Inflammatory macrophage treated with lipopolysaccharide for 4 hours (primary cell): ENCODE measurements around the gene CCS.
A peak's percentile ranks its signal among the peaks of the same experiment; 100 is the strongest.
"Not testable (repeated sequence)": the region's sequence is repeated elsewhere in the genome, so short reads cannot be mapped to it uniquely, and the experiment has no call there.

Experiments used
- DNase-seq: peaks from one replicate; pipeline ENCODE4 v3.0.0-alpha.2; 2020

Gene CCS

GRCh38 chr11:66595245-66595904 lies 2.4 kb downstream of the CCS start:
- no peak for DNase-seq

- no peak for DNase-seq
These were observed 6.0 kb downstream of the CCS start for GRCh38 chr11:66598993-66599392.

- no peak for DNase-seq
These were observed 7.2 kb downstream of the CCS start for GRCh38 chr11:66600219-66600618.

GRCh38 chr11:66600631-66601233 lies 7.7 kb downstream of the CCS start:
- DNase-seq: peak; percentile 72

GRCh38 chr11:66603072-66603471 lies 10.1 kb downstream of the CCS start:
- no peak for DNase-seq

- no peak for DNase-seq
These were observed 11.2 kb downstream of the CCS start for GRCh38 chr11:66604155-66604554.

- DNase-seq: not testable (repeated sequence)
These were observed 13.6 kb downstream of the CCS start for GRCh38 chr11:66606608-66607007.

- DNase-seq: peak; percentile 67
These were observed 14.3 kb downstream of the CCS start for GRCh38 chr11:66607126-66607834.

GRCh38 chr11:66609721-66610617 lies 17.0 kb downstream of the CCS start:
- DNase-seq: peak; percentile 55

- DNase-seq: no peak
These were observed 19.5 kb downstream of the CCS start for GRCh38 chr11:66612458-66612857.

GRCh38 chr11:66614073-66614472 lies 21.1 kb downstream of the CCS start:
- no peak for DNase-seq

GRCh38 chr11:66616379-66617154 lies 23.6 kb downstream of the CCS start, which contains the start of gene RBM14:
Gene RBM14, plus strand, starts transcription at chr11:66616630. Its CDS starts 91 bp downstream, at chr11:66616721.
- DNase-seq: peak; percentile 100

GRCh38 chr11:66617155-66617834 lies 24.3 kb downstream of the CCS start:
- peak; percentile 91 for DNase-seq

- peak; percentile 71 for DNase-seq
These were observed 26.1 kb downstream of the CCS start for GRCh38 chr11:66619080-66619554.

GRCh38 chr11:66624450-66624849 lies 31.5 kb downstream of the CCS start:
- DNase-seq: no peak

GRCh38 chr11:66625041-66625751 lies 32.2 kb downstream of the CCS start:
- no peak for DNase-seq

GRCh38 chr11:66625752-66626149 lies 32.8 kb downstream of the CCS start:
- DNase-seq: no peak

GRCh38 chr11:66626382-66626781 lies 33.4 kb downstream of the CCS start:
- no peak for DNase-seq

- DNase-seq: no peak
These were observed 33.9 kb downstream of the CCS start for GRCh38 chr11:66626926-66627325.

- DNase-seq: no peak
These were observed 35.1 kb downstream of the CCS start for GRCh38 chr11:66628061-66628603.
